Sigmoid colon (tissue), 7 donors: ENCODE results near the gene ZNF611. TPM values are rescaled to one million over a fixed set of nuclear protein-coding genes. Genes with fewer than 3 reads are reported as not detected.
"Not testable (repeated sequence)": the region's sequence is repeated elsewhere in the genome, so short reads cannot be mapped to it uniquely, and the experiment has no call there.

ENCODE experiments used
- DNase-seq: peaks from one replicate; pipeline ENCODE4 v3.0.0-alpha.2; 2019
- H3K27ac ChIP-seq, 4 donors: fragments of 200-600 bp; sonication (generic); one replicate each; pipeline ENCODE4 v1.5.1; 2016 to 2019; ENCODE audit warnings: mild to moderate bottlenecking in 1 of 4
- H3K27me3 ChIP-seq, 3 donors: fragments of 200-600 bp; sonication (generic); one replicate each; pipeline ENCODE4 v1.5.1; 2019; ENCODE audit warnings: mild to moderate bottlenecking in 1 of 3
- H3K36me3 ChIP-seq, 4 donors: fragments of 200-600 bp; sonication (generic); one replicate each; pipeline ENCODE4 v1.5.1; 2016 to 2019
- H3K4me1 ChIP-seq, 4 donors: fragments of 200-600 bp; sonication (generic); one replicate each; pipeline ENCODE4 v1.5.1; 2017 to 2019
- H3K4me3 ChIP-seq, 4 donors: fragments of 200-600 bp; sonication (generic); one replicate each; pipeline ENCODE4 v1.5.1; 2017 to 2019; ENCODE audit warnings: mild to moderate bottlenecking in 2 of 4, moderate library complexity in 1 of 4
- H3K9me3 ChIP-seq, 4 donors: fragments of 200-600 bp in 3 of 4; sonication (generic) in 3 of 4; one replicate each; pipeline versions ENCODE4 v1.5.1 to v1.6.1; 2013 to 2019
- CTCF ChIP-seq, 4 experiments: fragments of 450-650 bp in 3 of 4; fragments of 200-600 bp in 1 of 4; IDR thresholded peaks; one replicate each; pipeline ENCODE4 v1.5.1; 2016 to 2019; ENCODE audit warnings: antibody characterized with exemption in 4 of 4, mild to moderate bottlenecking in 3 of 4, moderate library complexity in 2 of 4
- EP300 ChIP-seq, 4 donors: sonication (generic); formaldehyde crosslinking; IDR thresholded peaks; one replicate each; pipeline ENCODE4 v1.6.1; 2017; ENCODE audit warnings: antibody characterized with exemption in 4 of 4
- POLR2A ChIP-seq, 2 donors: fragments of 450-650 bp; IDR thresholded peaks; one replicate each; pipeline ENCODE4 v1.6.1; 2016; ENCODE audit warnings: antibody characterized with exemption in 2 of 2, mild to moderate bottlenecking in 2 of 2, moderate library complexity in 2 of 2
- POLR2AphosphoS5 ChIP-seq, 4 donors: sonication (generic); formaldehyde crosslinking; IDR thresholded peaks; one replicate each; pipeline ENCODE4 v1.6.1; 2017; ENCODE audit warnings: antibody characterized with exemption in 4 of 4
- WGBS, 2 donors: extraction: QIAGEN DNeasy Blood & Tissue Kit; methylation state at CpG; one replicate each; pipeline ENCODE4 v1.1.7; 2013; 5-methylcytosine and 5-hydroxymethylcytosine counted together
- intact Hi-C: fragments of 100-400 bp; cut with DNase I; formaldehyde crosslinking; loops from one replicate; pipeline ENCODE4 v1.15.1; 2023
- polyA plus RNA-seq, 3 donors: library from polyadenylated mRNA; stranded (reverse); fragments of 200-250 nt; gene quantifications; one replicate each; pipeline ENCODE4 v1.2.3, GENCODE V29; 2013
- total RNA-seq, 4 donors: library from RNA; depleted of rRNA; stranded (reverse); fragments of >200 nt; gene quantifications; one replicate each; pipeline ENCODE4 v1.1.0, GENCODE V29; 2016
- donor health status: healthy with polysubstance abuse.
- donor health status: Bipolar disorder and iron deficiency.
- donor health status: healthy.

The ZNF611 gene
- total and polyA plus RNA-seq, 7 donors = 2.3 to 10.8 (median 7.0) TPM

GRCh38 chr19:52724701-52725514, 9.9 kb downstream of the ZNF611 start:
- Histone ChIP-seq H3K4me3 (no peak overlapping the region), H3K4me1 (peaks cover 0 to 5% (median 0%) of the 10 kb centered on the region in 4 donors), H3K27ac (no peak overlapping the region), H3K9me3 (no peaks in the 10 kb centered on the region), H3K27me3 (no peaks in the 10 kb centered on the region), H3K36me3 (peaks cover 14 to 57% (median 22%) of the 10 kb centered on the region in 4 donors)
- WGBS, 2 donors = 89 to 95% methylated on average over 23 of the region's 23 CpGs
- no peak for DNase-seq
- intact Hi-C loops = no loop called here
- TF ChIP-seq EP300 (IDR thresholded peaks at IDR 0.05) (no peak), POLR2A (IDR thresholded peaks at IDR 0.05) (no peak), CTCF (IDR thresholded peaks at IDR 0.05) (no peak), POLR2AphosphoS5 (IDR thresholded peaks at IDR 0.05) (no peak)

GRCh38 chr19:52723907-52724598, 10.8 kb downstream of the ZNF611 start:
- H3K36me3 ChIP-seq = peaks cover 14 to 57% (median 22%) of the 10 kb centered on the region in 4 donors
- H3K27me3 ChIP-seq, H3K4me3 ChIP-seq, H3K9me3 ChIP-seq, DNase-seq, intact Hi-C loops, H3K27ac ChIP-seq, H3K4me1 ChIP-seq: not testable (repeated sequence)
- WGBS, 2 donors = 80 to 92% methylated on average over 9 of the region's 9 CpGs

GRCh38 chr19:52722062-52723003, 12.5 kb downstream of the ZNF611 start:
- DNase-seq = no peak
- Histone ChIP-seq H3K27me3 (no peaks in the 10 kb centered on the region), H3K9me3 (no peaks in the 10 kb centered on the region), H3K4me1 (peaks cover 0 to 5% (median 0%) of the 10 kb centered on the region in 4 donors), H3K27ac (no peak overlapping the region), H3K4me3 (no peak overlapping the region), H3K36me3 (peaks cover 7 to 40% (median 17%) of the 10 kb centered on the region in 4 donors)
- intact Hi-C loops = no loop called here
- no peak for TF ChIP-seq CTCF (IDR thresholded peaks at IDR 0.05)
- TF ChIP-seq POLR2A (IDR thresholded peaks at IDR 0.05) = no peak
- no peak for TF ChIP-seq EP300 (IDR thresholded peaks at IDR 0.05)
- TF ChIP-seq POLR2AphosphoS5 (IDR thresholded peaks at IDR 0.05) = no peak
- WGBS, 2 donors = 92 to 93% methylated on average over 7 of the region's 7 CpGs

- H3K9me3 ChIP-seq, H3K27ac ChIP-seq, H3K4me1 ChIP-seq, intact Hi-C loops, H3K27me3 ChIP-seq, DNase-seq, H3K4me3 ChIP-seq: not testable (repeated sequence)
- H3K36me3 ChIP-seq = peaks cover 5 to 29% (median 7%) of the 10 kb centered on the region in 4 donors
- WGBS, 2 donors = 98% methylated on average over 21 of the region's 21 CpGs
These were observed 14.3 kb downstream of the ZNF611 start for GRCh38 chr19:52720541-52720940.

- H3K36me3 ChIP-seq = peaks cover 0 to 52% (median 12%) of the 10 kb centered on the region in 4 donors
- 85 to 89% methylated on average over 1 of the region's 1 CpG for WGBS, 2 donors
- no peak for DNase-seq
These were observed 18.3 kb downstream of the ZNF611 start for GRCh38 chr19:52716522-52716921.

GRCh38 chr19:52715902-52716301, 18.9 kb downstream of the ZNF611 start:
- peaks cover 0 to 52% (median 13%) of the 10 kb centered on the region in 4 donors for H3K36me3 ChIP-seq
- H3K9me3 ChIP-seq, H3K4me3 ChIP-seq, H3K27ac ChIP-seq, H3K4me1 ChIP-seq, H3K27me3 ChIP-seq, intact Hi-C loops, DNase-seq: not testable (repeated sequence)
- WGBS, 2 donors = 59 to 86% methylated on average over 4 of the region's 4 CpGs

More at GRCh38 chr19:52716522-52716921, 18.3 kb downstream of the ZNF611 start:
- H3K4me1 ChIP-seq = no peaks in the 10 kb centered on the region
- H3K9me3 ChIP-seq = no peaks in the 10 kb centered on the region
- no peaks in the 10 kb centered on the region for H3K27me3 ChIP-seq
- TF ChIP-seq POLR2AphosphoS5 (IDR thresholded peaks at IDR 0.05) = no peak
- TF ChIP-seq CTCF (IDR thresholded peaks at IDR 0.05) = no peak
- no peak for TF ChIP-seq POLR2A (IDR thresholded peaks at IDR 0.05)
- no peak for TF ChIP-seq EP300 (IDR thresholded peaks at IDR 0.05)
- no peak overlapping the region for H3K4me3 ChIP-seq
- intact Hi-C loops = no loop called here
- no peak overlapping the region for H3K27ac ChIP-seq

- DNase-seq, intact Hi-C loops, H3K9me3 ChIP-seq, H3K27me3 ChIP-seq, H3K4me1 ChIP-seq, H3K4me3 ChIP-seq, H3K27ac ChIP-seq: not testable (repeated sequence)
- 87 to 92% methylated on average over 5 of the region's 5 CpGs for WGBS, 2 donors
- H3K36me3 ChIP-seq = peaks cover 0 to 52% (median 11%) of the 10 kb centered on the region in 4 donors
These were observed 19.5 kb downstream of the ZNF611 start for GRCh38 chr19:52715330-52715729.

- H3K4me1 ChIP-seq, H3K27me3 ChIP-seq, H3K4me3 ChIP-seq, DNase-seq, H3K27ac ChIP-seq, intact Hi-C loops, H3K9me3 ChIP-seq: not testable (repeated sequence)
- WGBS, 2 donors = 97 to 98% methylated on average over 2 of the region's 2 CpGs
- H3K36me3 ChIP-seq = peaks cover 0 to 65% (median 12%) of the 10 kb centered on the region in 4 donors
These were observed 21.8 kb downstream of the ZNF611 start for GRCh38 chr19:52713051-52713450.
